K562 (cell line): ENCODE results near the gene SLC17A2. TPM values are rescaled to one million over a fixed set of nuclear protein-coding genes. Genes with fewer than 3 reads are reported as not detected.

Experiments used
- ATAC-seq: fragments of 200-7000 bp; cut with Tn5 transposase; 3 replicates; pipeline ENCODE4 v1.9.1; 2020; ENCODE audit warnings: moderate library complexity
- BruUV-seq: library from RNA; stranded (reverse); fragments of 400-500 nt; replicated peaks from 2 replicates; lab custom pipeline; 2021; lab: Mats Ljungman, UMichigan
- CTCF ChIA-PET: fragments of 300-600 bp; formaldehyde crosslinking; extraction: SDS; loops from one replicate; lab custom pipeline; 2021; ENCODE audit warnings: low intra/inter-chr PET ratio; lab: Yijun Ruan, JAX
- POLR2A ChIA-PET: fragments of 300-600, 350-650 bp; sonication (Branson Sonifier 250); formaldehyde crosslinking; extraction: SDS; loops from one replicate; lab custom pipeline; 2021; ENCODE audit warnings: antibody characterized with exemption, inconsistent platforms; lab: Yijun Ruan, JAX
- DNase-seq, 4 experiments: peaks; one replicate each; pipeline versions ENCODE4 v3.0.0 to v3.0.0-alpha.2; 2011 to 2018; ENCODE audit warnings: low spot score in 3 of 4, mixed read lengths in 3 of 4; ENCODE audit errors: extremely low read depth in 1 of 4
- FAIRE-seq: peaks from 2 replicates; lab custom pipeline; 2011; peaks lifted over from hg19 to GRCh38; lab: Jason Lieb, UNC
- H2AFZ ChIP-seq: 2 replicates; pipeline ENCODE4 v1.6.0; 2011; ENCODE audit warnings: low read depth, low read length, control low read depth, inconsistent platforms
- H3K27ac ChIP-seq: fragments of 200-600 bp; 3 replicates; pipeline ENCODE4 v1.8.0; 2011; ENCODE audit warnings: low read depth, mild to moderate bottlenecking, control low read depth, inconsistent platforms, low read length, moderate library complexity, mixed read lengths; ENCODE audit errors: extremely low read depth
- H3K27me3 ChIP-seq, 2 experiments: fragments of 300-600 bp in 1 of 2; 2 replicates in 1 of 2; 3 replicates in 1 of 2; pipeline versions ENCODE4 v1.6.0 to v1.8.0; 2011; ENCODE audit warnings: inconsistent platforms in 2 of 2, low read length in 2 of 2, mild to moderate bottlenecking in 1 of 2, mixed read lengths in 1 of 2, moderate library complexity in 1 of 2; ENCODE audit not compliant: control insufficient read depth in 2 of 2, insufficient read depth in 2 of 2
- H3K36me3 ChIP-seq: fragments of 300-600 bp; 3 replicates; pipeline ENCODE4 v1.8.0; 2011; ENCODE audit warnings: mild to moderate bottlenecking, low read length, inconsistent platforms; ENCODE audit not compliant: control insufficient read depth, insufficient read depth
- H3K4me1 ChIP-seq, 2 experiments: fragments of 200-600 bp in 1 of 2; replicated peaks in 1 of 2; 2 replicates in 1 of 2; 3 replicates in 1 of 2; pipeline versions ENCODE4 v1.5.1 to v1.8.0; 2011; ENCODE audit warnings: inconsistent platforms in 2 of 2, low read length in 2 of 2, mild to moderate bottlenecking in 1 of 2, mixed read lengths in 1 of 2, moderate library complexity in 1 of 2; ENCODE audit not compliant: control insufficient read depth in 2 of 2, insufficient read depth in 2 of 2
- H3K4me2 ChIP-seq: 2 replicates; pipeline ENCODE4 v1.6.1; 2011; ENCODE audit warnings: low read length, control low read depth, inconsistent platforms, mixed read lengths; ENCODE audit not compliant: insufficient read depth
- H3K4me3 ChIP-seq: fragments of 200-600 bp; sonication (generic), shearing (Covaris generic); 2 replicates; pipeline ENCODE4 v1.5.1; 2016; ENCODE audit warnings: control low read depth, inconsistent platforms
- H3K79me2 ChIP-seq: fragments of 200-600 bp; 3 replicates; pipeline ENCODE4 v1.8.0; 2011; ENCODE audit warnings: low read length, inconsistent platforms; ENCODE audit not compliant: control insufficient read depth, insufficient read depth
- H3K9ac ChIP-seq, 2 experiments: 2 replicates each; pipeline versions ENCODE4 v1.6.0 to v1.6.1; 2011; ENCODE audit warnings: low read depth in 2 of 2, low read length in 2 of 2, control low read depth in 1 of 2, inconsistent platforms in 1 of 2, mild to moderate bottlenecking in 1 of 2, mixed read lengths in 1 of 2; ENCODE audit not compliant: insufficient read depth in 1 of 2
- H3K9me1 ChIP-seq: one replicate; pipeline ENCODE4 v1.6.0; 2011; ENCODE audit warnings: inconsistent platforms, mild to moderate bottlenecking, low read length, moderate library complexity; ENCODE audit not compliant: control insufficient read depth, insufficient read depth
- H3K9me3 ChIP-seq: replicated peaks from 2 replicates; pipeline ENCODE4 v1.5.1; 2011; ENCODE audit warnings: low read depth, low read length, inconsistent platforms; ENCODE audit not compliant: control insufficient read depth, insufficient read depth
- H4K20me1 ChIP-seq: replicated peaks from 2 replicates; pipeline ENCODE4 v1.6.1; 2011; ENCODE audit warnings: low read length, inconsistent platforms, mixed read lengths; ENCODE audit not compliant: control insufficient read depth, insufficient read depth
- C11orf30 ChIP-seq: fragments of 450-650 bp; IDR thresholded peaks from 2 replicates; pipeline ENCODE4 v1.6.1; 2016; ENCODE audit warnings: low read depth, mild to moderate bottlenecking
- E2F3 ChIP-seq: fragments of 250-450 bp; sonication (Bioruptor Pico); IDR thresholded peaks from 2 replicates; pipeline ENCODE4 v1.4.0; 2020; ENCODE audit warnings: mild to moderate bottlenecking
- ESRRA ChIP-seq: fragments of 450-650 bp; IDR thresholded peaks from 2 replicates; pipeline ENCODE4 v1.6.1; 2014; ENCODE audit warnings: low read depth, mild to moderate bottlenecking, moderate library complexity, borderline replicate concordance
- KLF6 ChIP-seq: fragments of 250-450 bp; sonication (Bioruptor Pico); IDR thresholded peaks from 2 replicates; pipeline ENCODE4 v1.4.0; 2020; ENCODE audit warnings: mild to moderate bottlenecking, moderate library complexity, borderline replicate concordance
- MAFG ChIP-seq: fragments of 450-650 bp; conservative IDR thresholded peaks from 2 replicates; pipeline ENCODE4 v1.6.1; 2016; ENCODE audit warnings: missing genetic modification characterization, missing compliant biosample characterization
- MAFK ChIP-seq: IDR thresholded peaks from 2 replicates; pipeline ENCODE4 v1.6.1; 2011; ENCODE audit warnings: low read length, improper control_type of control experiment
- MCM7 ChIP-seq, 2 experiments: fragments of 450-650 bp; IDR thresholded peaks; 2 replicates each; pipeline ENCODE4 v1.6.1; 2016 to 2018
- MTA2 ChIP-seq: fragments of 450-650 bp; IDR thresholded peaks from 2 replicates; pipeline ENCODE4 v1.6.1; 2016; ENCODE audit warnings: low read depth
- NFYB ChIP-seq: IDR thresholded peaks from 2 replicates; pipeline ENCODE4 v1.6.1; 2011; ENCODE audit warnings: mild to moderate bottlenecking, moderate library complexity; ENCODE audit not compliant: insufficient read length; ENCODE audit errors: extremely low read depth
- ZNF316 ChIP-seq: fragments of 450-650 bp; IDR thresholded peaks from 2 replicates; pipeline ENCODE4 v1.6.1; 2016
- ZNF668 ChIP-seq: fragments of 250-450 bp; sonication (Bioruptor Pico); IDR thresholded peaks from 2 replicates; pipeline ENCODE4 v1.8.0; 2022; ENCODE audit warnings: mild to moderate bottlenecking, inconsistent platforms
- ZNF717 ChIP-seq: fragments of 250-450 bp; sonication (Bioruptor Pico); IDR thresholded peaks from 2 replicates; pipeline ENCODE4 v1.5.0; 2021
- WGBS: fragments of 100-300 bp; shearing (Covaris generic); methylation state at CpG from one replicate; pipeline ENCODE4 v1.1.6; 2016; ENCODE audit warnings: low coverage, mixed read lengths; ENCODE audit not compliant: insufficient coverage; ENCODE audit errors: missing lambda C conversion rate; 5-methylcytosine and 5-hydroxymethylcytosine counted together
- in situ Hi-C: fragments of 300-500 bp; cut with MboI; formaldehyde crosslinking; loops from 4 replicates; pipeline ENCODE4 v1.15.0; 2018; ENCODE audit warnings: inconsistent platforms, mixed read lengths
- intact Hi-C: fragments of 100-400 bp; cut with micrococcal nuclease; formaldehyde crosslinking; loops from 2 replicates; pipeline ENCODE4 v1.14.2; 2022
- polyA plus RNA-seq, 8 experiments: library from polyadenylated mRNA; depleted of rRNA in 4 of 8; stranded (reverse) in 5 of 8; unstranded in 3 of 8; fragments of >200 nt; fragmentation: Nextera tagmentation in 2 of 8; fragmentation: Illumina TruSeq in 1 of 8; extraction: Ambion mirVana in 2 of 8; extraction: Trizol in 1 of 8; gene quantifications; 2 replicates each; pipeline versions ENCODE4 v1.2.1 to v1.2.3, GENCODE V29; 2011 to 2014; ENCODE audit warnings: inconsistent platforms in 1 of 8, missing spikeins in 1 of 8
- total RNA-seq, 7 experiments: library from RNA; depleted of rRNA in 6 of 7; stranded (reverse); fragments of >200 nt in 6 of 7; fragmentation: Illumina TruSeq in 2 of 7; extraction: Trizol in 2 of 7; gene quantifications; 2 replicates each; pipeline versions ENCODE4 v1.2.1 to v1.2.3, GENCODE V29; 2011 to 2021; ENCODE audit warnings: low replicate concordance in 1 of 7
- TF ChIP-seq, protein P1 (sequence below): fragments of 450-650 bp; IDR thresholded peaks from 2 replicates; pipeline ENCODE4 v1.6.1; 2017; ENCODE audit warnings: antibody characterized with exemption, mild to moderate bottlenecking
- TF ChIP-seq, protein P2 (sequence below): fragments of 250-450 bp; sonication (Bioruptor Pico); IDR thresholded peaks from 2 replicates; pipeline ENCODE4 v1.9.0; 2021; ENCODE audit warnings: mild to moderate bottlenecking
- TF ChIP-seq, protein P3 (sequence below): fragments of 450-650 bp; IDR thresholded peaks from 2 replicates; pipeline ENCODE4 v1.6.1; 2016

SLC17A2 gene
- total and polyA plus RNA-seq, 9 of the 15 experiments (the other 6 are each of a cell fraction or from before 2014, with no cell fraction given), result not detected

DNA sequence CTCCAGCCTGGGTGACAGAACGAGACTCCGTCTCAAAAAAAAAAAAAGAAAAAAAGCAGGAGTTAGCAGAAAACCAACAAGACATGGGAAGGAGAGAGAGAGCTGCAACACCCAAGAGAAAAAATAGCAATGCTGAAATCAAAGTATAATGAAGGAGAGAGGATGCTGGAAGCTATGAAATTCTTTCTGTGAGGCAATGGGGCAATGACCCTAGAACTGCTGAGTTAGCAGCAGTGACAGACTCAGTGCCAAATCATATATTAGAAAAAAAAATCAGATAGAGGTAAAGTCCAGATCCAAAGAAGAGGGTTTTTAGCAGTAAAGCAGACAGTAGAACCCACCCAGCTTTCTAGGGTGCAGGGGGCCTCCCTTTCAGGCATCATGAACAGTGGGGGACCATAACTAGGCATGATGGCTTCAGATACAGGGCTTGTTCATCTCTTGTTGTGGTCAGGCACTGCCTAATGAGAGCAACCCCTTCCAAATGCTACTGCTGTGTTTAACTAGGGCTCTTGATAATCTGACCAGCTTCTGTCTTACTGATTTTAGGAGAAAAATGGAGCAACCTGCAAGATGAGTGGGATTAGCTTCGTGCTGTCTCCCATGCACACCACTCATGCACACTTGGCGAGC is 26.9 kb downstream of the SLC17A2 start:
- WGBS, result 0% methylated on average over 2 of the region's 4 CpGs
- TF ChIP-seq, protein P1, sequence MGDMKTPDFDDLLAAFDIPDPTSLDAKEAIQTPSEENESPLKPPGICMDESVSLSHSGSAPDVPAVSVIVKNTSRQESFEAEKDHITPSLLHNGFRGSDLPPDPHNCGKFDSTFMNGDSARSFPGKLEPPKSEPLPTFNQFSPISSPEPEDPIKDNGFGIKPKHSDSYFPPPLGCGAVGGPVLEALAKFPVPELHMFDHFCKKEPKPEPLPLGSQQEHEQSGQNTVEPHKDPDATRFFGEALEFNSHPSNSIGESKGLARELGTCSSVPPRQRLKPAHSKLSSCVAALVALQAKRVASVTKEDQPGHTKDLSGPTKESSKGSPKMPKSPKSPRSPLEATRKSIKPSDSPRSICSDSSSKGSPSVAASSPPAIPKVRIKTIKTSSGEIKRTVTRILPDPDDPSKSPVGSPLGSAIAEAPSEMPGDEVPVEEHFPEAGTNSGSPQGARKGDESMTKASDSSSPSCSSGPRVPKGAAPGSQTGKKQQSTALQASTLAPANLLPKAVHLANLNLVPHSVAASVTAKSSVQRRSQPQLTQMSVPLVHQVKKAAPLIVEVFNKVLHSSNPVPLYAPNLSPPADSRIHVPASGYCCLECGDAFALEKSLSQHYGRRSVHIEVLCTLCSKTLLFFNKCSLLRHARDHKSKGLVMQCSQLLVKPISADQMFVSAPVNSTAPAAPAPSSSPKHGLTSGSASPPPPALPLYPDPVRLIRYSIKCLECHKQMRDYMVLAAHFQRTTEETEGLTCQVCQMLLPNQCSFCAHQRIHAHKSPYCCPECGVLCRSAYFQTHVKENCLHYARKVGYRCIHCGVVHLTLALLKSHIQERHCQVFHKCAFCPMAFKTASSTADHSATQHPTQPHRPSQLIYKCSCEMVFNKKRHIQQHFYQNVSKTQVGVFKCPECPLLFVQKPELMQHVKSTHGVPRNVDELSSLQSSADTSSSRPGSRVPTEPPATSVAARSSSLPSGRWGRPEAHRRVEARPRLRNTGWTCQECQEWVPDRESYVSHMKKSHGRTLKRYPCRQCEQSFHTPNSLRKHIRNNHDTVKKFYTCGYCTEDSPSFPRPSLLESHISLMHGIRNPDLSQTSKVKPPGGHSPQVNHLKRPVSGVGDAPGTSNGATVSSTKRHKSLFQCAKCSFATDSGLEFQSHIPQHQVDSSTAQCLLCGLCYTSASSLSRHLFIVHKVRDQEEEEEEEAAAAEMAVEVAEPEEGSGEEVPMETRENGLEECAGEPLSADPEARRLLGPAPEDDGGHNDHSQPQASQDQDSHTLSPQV, result no peak
- TF ChIP-seq C11orf30, result peak; percentile 76
- no peak for TF ChIP-seq MTA2
- TF ChIP-seq, protein P2, sequence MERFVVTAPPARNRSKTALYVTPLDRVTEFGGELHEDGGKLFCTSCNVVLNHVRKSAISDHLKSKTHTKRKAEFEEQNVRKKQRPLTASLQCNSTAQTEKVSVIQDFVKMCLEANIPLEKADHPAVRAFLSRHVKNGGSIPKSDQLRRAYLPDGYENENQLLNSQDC (CRISPR knock-in tag), result no peak
- TF ChIP-seq ESRRA, result no peak
- TF ChIP-seq MAFG (tag), result peak; percentile 82
- no peak for TF ChIP-seq MCM7 (IDR thresholded peaks at IDR 0.05)
- TF ChIP-seq ZNF668 (CRISPR knock-in tag), result no peak
- peak; percentile 81 for TF ChIP-seq ZNF316
- no peak for TF ChIP-seq E2F3 (CRISPR knock-in tag)
- TF ChIP-seq NFYB, result no peak
- TF ChIP-seq ZNF717 (CRISPR knock-in tag), result no peak
- TF ChIP-seq, protein P3, sequence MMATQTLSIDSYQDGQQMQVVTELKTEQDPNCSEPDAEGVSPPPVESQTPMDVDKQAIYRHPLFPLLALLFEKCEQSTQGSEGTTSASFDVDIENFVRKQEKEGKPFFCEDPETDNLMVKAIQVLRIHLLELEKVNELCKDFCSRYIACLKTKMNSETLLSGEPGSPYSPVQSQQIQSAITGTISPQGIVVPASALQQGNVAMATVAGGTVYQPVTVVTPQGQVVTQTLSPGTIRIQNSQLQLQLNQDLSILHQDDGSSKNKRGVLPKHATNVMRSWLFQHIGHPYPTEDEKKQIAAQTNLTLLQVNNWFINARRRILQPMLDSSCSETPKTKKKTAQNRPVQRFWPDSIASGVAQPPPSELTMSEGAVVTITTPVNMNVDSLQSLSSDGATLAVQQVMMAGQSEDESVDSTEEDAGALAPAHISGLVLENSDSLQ, result no peak
- TF ChIP-seq MAFK, result 0 out of 2 replicates have a peak, but pooled peaks have one; percentile 8
- TF ChIP-seq KLF6, result no peak
- H3K36me3 ChIP-seq, result no peaks in the 10 kb centered on the region

More for the DNA sequence above, 26.9 kb downstream of the SLC17A2 start:
- Histone ChIP-seq H3K4me3 (no peak overlapping the region), H3K79me2 (no peaks in the 10 kb centered on the region), H3K9me3 (no peaks in the 10 kb centered on the region), H3K27ac (no peak overlapping the region), H3K9ac (no peak overlapping the region), H3K27me3 (peaks cover 0 to 3% of the 10 kb centered on the region in 2 experiments; a peak in 3 of 5 replicates), H3K4me2 (no peak overlapping the region), H3K9me1 (no peaks in the 10 kb centered on the region), H2AFZ (no peak overlapping the region), H4K20me1 (no peaks in the 10 kb centered on the region), H3K4me1 (no peaks in the 10 kb centered on the region)
- DNase-seq, result no peak
- intact Hi-C loops (no loop called here), in situ Hi-C loops (no loop called here)
- ChIA-PET CTCF (no interaction called here), POLR2A (interaction anchor here (1.2 to 1.5 kb wide), 2 partner anchors 12 to 13 kb away, joined by 3 to 6 read pairs; no protein-coding TSS in a partner anchor)
- no peak for ATAC-seq
- BruUV-seq, result no TSS peak
- FAIRE-seq, result no peak
